Osteoblast (primary cell): ENCODE measurements around the gene MYRFL. TPM values are rescaled to one million over a fixed set of nuclear protein-coding genes. Genes with fewer than 3 reads are reported as not detected.

Experiments used
- DNase-seq: peaks from one replicate; pipeline ENCODE4 v3.0.0; 2011; ENCODE audit warnings: low spot score, mixed read lengths; ENCODE audit not compliant: insufficient read length; ENCODE audit errors: missing footprints
- H2AFZ ChIP-seq: 2 replicates; pipeline ENCODE4 v1.6.0; 2011; ENCODE audit warnings: mild to moderate bottlenecking, low read length
- H3K27ac ChIP-seq: 2 replicates; pipeline ENCODE4 v1.5.1; 2011; ENCODE audit warnings: mild to moderate bottlenecking, low read depth, low read length, moderate library complexity
- H3K27me3 ChIP-seq: 2 replicates; pipeline ENCODE4 v1.6.0; 2012; ENCODE audit warnings: mild to moderate bottlenecking, control low read depth, inconsistent platforms, low read length, moderate library complexity; ENCODE audit not compliant: insufficient read depth
- H3K36me3 ChIP-seq: 2 replicates; pipeline ENCODE4 v1.5.1; 2011; ENCODE audit warnings: mild to moderate bottlenecking, low read length, control low read depth, moderate library complexity; ENCODE audit not compliant: insufficient read depth
- H3K4me1 ChIP-seq: 2 replicates; pipeline ENCODE4 v1.5.1; 2011; ENCODE audit warnings: mild to moderate bottlenecking, low read length, control low read depth, moderate library complexity; ENCODE audit not compliant: insufficient read depth
- H3K4me2 ChIP-seq: 2 replicates; pipeline ENCODE4 v1.6.0; 2011; ENCODE audit warnings: mild to moderate bottlenecking, low read length; ENCODE audit not compliant: insufficient read depth
- H3K4me3 ChIP-seq: fragments of 200-600 bp; sonication (generic); 3 replicates; pipeline ENCODE4 v1.5.1; 2012; ENCODE audit warnings: mild to moderate bottlenecking, low read length, inconsistent platforms; ENCODE audit not compliant: insufficient read depth
- H3K79me2 ChIP-seq: 2 replicates; pipeline ENCODE4 v1.6.0; 2012; ENCODE audit warnings: mild to moderate bottlenecking, low read length, control low read depth, inconsistent platforms; ENCODE audit not compliant: insufficient read depth
- H3K9me3 ChIP-seq: 2 replicates; pipeline ENCODE4 v1.5.1; 2011; ENCODE audit warnings: low read depth, low read length, control low read depth
- H4K20me1 ChIP-seq: 2 replicates; pipeline ENCODE4 v1.6.0; 2012; ENCODE audit warnings: mild to moderate bottlenecking, low read length, control low read depth; ENCODE audit not compliant: insufficient read depth
- CTCF ChIP-seq: IDR thresholded peaks from 2 replicates; pipeline ENCODE4 v1.5.1; 2011; ENCODE audit warnings: mild to moderate bottlenecking, low read depth, low read length, moderate library complexity; ENCODE audit errors: extremely low read depth
- total RNA-seq: library from RNA; depleted of rRNA; stranded (reverse); fragments of >200 nt; gene quantifications from 2 replicates; pipeline ENCODE4 v1.2.3, GENCODE V29; 2012

Gene MYRFL
- total RNA-seq, 1 donor, result not detected

- no peaks in the 10 kb centered on the region for H3K36me3 ChIP-seq
- DNase-seq, result no peak
- no peaks in the 10 kb centered on the region for H3K27me3 ChIP-seq
- H3K9me3 ChIP-seq, result no peaks in the 10 kb centered on the region
- H2AFZ ChIP-seq, result no peak overlapping the region
- no peaks in the 10 kb centered on the region for H3K79me2 ChIP-seq
- H3K4me1 ChIP-seq, result peaks cover 9% of the 10 kb centered on the region
- no peak for TF ChIP-seq CTCF
- H3K27ac ChIP-seq, result no peak overlapping the region
- H4K20me1 ChIP-seq, result no peaks in the 10 kb centered on the region
- no peak overlapping the region for H3K4me3 ChIP-seq
- H3K4me2 ChIP-seq, result no peak overlapping the region
Observed at GRCh38 chr12:69875416-69875935, 50.4 kb downstream of the MYRFL start.

GRCh38 chr12:69879007-69879960 is 54.3 kb downstream of the MYRFL start:
- DNase-seq, result peak; percentile 86

DNA sequence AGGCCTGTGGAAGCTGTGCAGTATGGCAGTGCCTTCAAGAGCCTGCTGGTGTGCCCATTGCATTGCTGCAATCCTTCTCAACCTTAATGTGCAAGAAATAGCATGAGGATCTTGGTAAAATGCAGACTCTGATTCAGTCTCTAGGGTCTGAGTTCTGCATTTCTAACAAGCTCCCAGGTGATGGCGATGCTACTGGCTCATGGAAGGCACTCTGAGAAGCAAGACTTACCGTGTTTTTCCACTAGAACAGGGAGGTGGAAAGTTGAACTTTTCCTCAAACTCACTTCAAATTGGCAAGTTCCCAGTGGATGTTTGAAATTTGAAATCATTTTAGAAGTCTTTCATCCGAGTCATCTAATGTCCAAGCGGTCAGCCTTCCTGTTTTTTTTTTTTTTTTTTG is 55.5 kb downstream of the MYRFL start:
- Histone ChIP-seq H4K20me1 (no peaks in the 10 kb centered on the region), H3K4me1 (no peaks in the 10 kb centered on the region), H2AFZ (no peak overlapping the region), H3K27ac (no peak overlapping the region), H3K27me3 (no peaks in the 10 kb centered on the region), H3K4me2 (no peak overlapping the region), H3K79me2 (no peaks in the 10 kb centered on the region), H3K9me3 (no peaks in the 10 kb centered on the region), H3K4me3 (no peak overlapping the region), H3K36me3 (no peaks in the 10 kb centered on the region)
- no peak for TF ChIP-seq CTCF
- DNase-seq, result peak; percentile 32

More at GRCh38 chr12:69879007-69879960, 54.3 kb downstream of the MYRFL start:
- TF ChIP-seq CTCF, result peak; percentile 96
- no peaks in the 10 kb centered on the region for H4K20me1 ChIP-seq
- H3K36me3 ChIP-seq, result no peaks in the 10 kb centered on the region
- H3K79me2 ChIP-seq, result no peaks in the 10 kb centered on the region
- H3K27ac ChIP-seq, result no peak overlapping the region
- H3K4me3 ChIP-seq, result no peak overlapping the region
- H3K4me1 ChIP-seq, result no peaks in the 10 kb centered on the region
- no peaks in the 10 kb centered on the region for H3K27me3 ChIP-seq
- H3K4me2 ChIP-seq, result peak overlapping the region; percentile 49
- H2AFZ ChIP-seq, result peak overlapping the region; percentile 55
- H3K9me3 ChIP-seq, result no peaks in the 10 kb centered on the region

- no peak overlapping the region for H3K27ac ChIP-seq
- no peak for TF ChIP-seq CTCF
- H2AFZ ChIP-seq, result no peak overlapping the region
- H3K27me3 ChIP-seq, result no peaks in the 10 kb centered on the region
- H3K4me2 ChIP-seq, result no peak overlapping the region
- H3K9me3 ChIP-seq, result no peaks in the 10 kb centered on the region
- H3K4me3 ChIP-seq, result no peak overlapping the region
- no peaks in the 10 kb centered on the region for H3K4me1 ChIP-seq
- no peaks in the 10 kb centered on the region for H4K20me1 ChIP-seq
- no peaks in the 10 kb centered on the region for H3K79me2 ChIP-seq
- no peaks in the 10 kb centered on the region for H3K36me3 ChIP-seq
- no peak for DNase-seq
Observed at GRCh38 chr12:69881771-69882170, 56.7 kb downstream of the MYRFL start.
